SH-SY5Y (cell line): ENCODE results near the gene VTA1.

ENCODE experiments used
- GATA2 ChIP-seq: IDR thresholded peaks from 2 replicates; pipeline ENCODE4 v1.6.1; 2011; ENCODE audit warnings: mild to moderate bottlenecking, low read depth, low read length
- GATA3 ChIP-seq: IDR thresholded peaks from 2 replicates; pipeline ENCODE4 v1.6.1; 2011; ENCODE audit warnings: low read depth, mild to moderate bottlenecking, low read length, moderate library complexity

GRCh38 chr6:142195862-142196541 lies 48.9 kb downstream of the VTA1 start:
- TF ChIP-seq GATA2 (no peak), GATA3 (no peak)
